ENCODE measurements around the gene TPRN. TPM values are rescaled to one million over a fixed set of nuclear protein-coding genes. Genes with fewer than 3 reads are reported as not detected.

The TPRN gene
- total and polyA plus RNA-seq, 2 donors (not counting 1 experiment from before 2014, with no cell fraction given): 1.6 to 5.8 TPM

- peak overlapping the region; percentile 84 for H3K4me2 ChIP-seq (ENCODE audit: extremely low read depth, insufficient read depth, low read length)
- no peaks in the 10 kb centered on the region for H3K27me3 ChIP-seq (ENCODE audit: control insufficient read depth, insufficient read depth, low read length)
- no peaks in the 10 kb centered on the region for H3K9me3 ChIP-seq (ENCODE audit: control insufficient read depth, insufficient read depth, low read depth, low read length)
- peaks cover 38% of the 10 kb centered on the region for H3K79me2 ChIP-seq (ENCODE audit: control insufficient read depth, insufficient read depth, low read length)
- no peaks in the 10 kb centered on the region for H4K20me1 ChIP-seq (ENCODE audit: control insufficient read depth, extremely low read depth, insufficient read depth, low read length)
- H2AFZ ChIP-seq (ENCODE audit: low read length): no peak overlapping the region
- peaks cover 18% of the 10 kb centered on the region for H3K36me3 ChIP-seq (ENCODE audit: control insufficient read depth, insufficient read depth, low read length)
- TF ChIP-seq, protein P1, sequence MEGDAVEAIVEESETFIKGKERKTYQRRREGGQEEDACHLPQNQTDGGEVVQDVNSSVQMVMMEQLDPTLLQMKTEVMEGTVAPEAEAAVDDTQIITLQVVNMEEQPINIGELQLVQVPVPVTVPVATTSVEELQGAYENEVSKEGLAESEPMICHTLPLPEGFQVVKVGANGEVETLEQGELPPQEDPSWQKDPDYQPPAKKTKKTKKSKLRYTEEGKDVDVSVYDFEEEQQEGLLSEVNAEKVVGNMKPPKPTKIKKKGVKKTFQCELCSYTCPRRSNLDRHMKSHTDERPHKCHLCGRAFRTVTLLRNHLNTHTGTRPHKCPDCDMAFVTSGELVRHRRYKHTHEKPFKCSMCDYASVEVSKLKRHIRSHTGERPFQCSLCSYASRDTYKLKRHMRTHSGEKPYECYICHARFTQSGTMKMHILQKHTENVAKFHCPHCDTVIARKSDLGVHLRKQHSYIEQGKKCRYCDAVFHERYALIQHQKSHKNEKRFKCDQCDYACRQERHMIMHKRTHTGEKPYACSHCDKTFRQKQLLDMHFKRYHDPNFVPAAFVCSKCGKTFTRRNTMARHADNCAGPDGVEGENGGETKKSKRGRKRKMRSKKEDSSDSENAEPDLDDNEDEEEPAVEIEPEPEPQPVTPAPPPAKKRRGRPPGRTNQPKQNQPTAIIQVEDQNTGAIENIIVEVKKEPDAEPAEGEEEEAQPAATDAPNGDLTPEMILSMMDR (conservative IDR thresholded peaks at IDR 0.05 in 1 of 2, IDR thresholded peaks at IDR 0.05 in 1 of 2; ENCODE audit: low read depth in 1 of 2, low read length in 2 of 2): no peak
- H3K9ac ChIP-seq (ENCODE audit: insufficient read depth, low read length): peak overlapping the region; percentile 84
- H3K27ac ChIP-seq (ENCODE audit: insufficient read depth, low read length): peak overlapping the region; percentile 82
- no peak for DNase-seq (ENCODE audit: low read depth in 2 of 2)
- peaks cover 6% of the 10 kb centered on the region for H3K4me1 ChIP-seq (ENCODE audit: control insufficient read depth, extremely low read depth, insufficient read depth, low read length)
- peak overlapping the region; percentile 72 to 98 (median 88) for H3K4me3 ChIP-seq (replicated peaks in 1 of 4; ENCODE audit: control extremely low read depth in 1 of 4, insufficient read depth in 1 of 4, low read depth in 3 of 4, low read length in 4 of 4)
Observed at GRCh38 chr9:137242269-137243203, 42.0 kb upstream of the TPRN start.

DNA sequence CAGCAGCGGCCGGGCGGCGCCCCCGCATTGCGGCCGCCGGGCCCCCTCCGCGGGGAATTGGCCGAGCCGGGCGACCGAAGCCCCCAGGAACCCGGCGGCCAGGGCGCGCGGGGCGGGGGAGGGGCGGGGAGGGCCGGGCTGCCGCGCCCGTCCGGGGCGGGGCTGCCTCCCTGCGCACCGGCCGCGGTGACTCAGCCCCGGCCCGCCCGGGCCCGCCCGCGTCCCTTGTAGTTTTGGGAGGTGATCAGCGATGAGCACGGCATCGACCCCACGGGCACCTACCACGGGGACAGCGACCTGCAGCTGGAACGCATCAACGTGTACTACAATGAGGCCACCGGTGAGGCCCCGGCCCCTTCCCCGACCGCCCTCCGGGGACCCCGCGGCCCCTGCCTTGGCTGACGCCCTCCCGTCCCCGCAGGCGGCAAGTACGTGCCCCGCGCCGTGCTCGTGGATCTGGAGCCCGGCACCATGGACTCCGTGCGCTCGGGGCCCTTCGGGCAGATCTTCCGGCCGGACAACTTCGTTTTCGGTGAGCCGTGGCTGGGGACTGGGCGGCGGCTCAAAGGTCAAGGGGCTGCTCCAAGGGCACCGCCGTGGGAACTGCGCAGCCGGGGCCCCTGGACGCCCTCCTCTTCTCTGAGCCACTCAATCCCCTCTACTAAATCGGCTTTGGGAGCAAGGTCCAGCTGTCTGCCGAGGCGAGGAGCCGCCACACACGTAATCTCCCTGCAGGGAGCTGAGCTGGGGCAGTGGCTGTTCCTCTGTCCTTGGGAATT lies 41.1 kb upstream of the TPRN start:
- H3K79me2 ChIP-seq (ENCODE audit: control insufficient read depth, insufficient read depth, low read length): peaks cover 38% of the 10 kb centered on the region
- no peaks in the 10 kb centered on the region for H4K20me1 ChIP-seq (ENCODE audit: control insufficient read depth, extremely low read depth, insufficient read depth, low read length)
- no peaks in the 10 kb centered on the region for H3K9me3 ChIP-seq (ENCODE audit: control insufficient read depth, insufficient read depth, low read depth, low read length)
- H3K4me3 ChIP-seq (replicated peaks in 1 of 4; ENCODE audit: control extremely low read depth in 1 of 4, insufficient read depth in 1 of 4, low read depth in 3 of 4, low read length in 4 of 4): peak overlapping the region; percentile 72 to 98 (median 88)
- peaks cover 6% of the 10 kb centered on the region for H3K4me1 ChIP-seq (ENCODE audit: control insufficient read depth, extremely low read depth, insufficient read depth, low read length)
- peak overlapping the region; percentile 82 for H3K27ac ChIP-seq (ENCODE audit: insufficient read depth, low read length)
- H3K36me3 ChIP-seq (ENCODE audit: control insufficient read depth, insufficient read depth, low read length): peaks cover 18% of the 10 kb centered on the region
- no peaks in the 10 kb centered on the region for H3K27me3 ChIP-seq (ENCODE audit: control insufficient read depth, insufficient read depth, low read length)
- no peak overlapping the region for H2AFZ ChIP-seq (ENCODE audit: low read length)
- peak overlapping the region; percentile 84 for H3K4me2 ChIP-seq (ENCODE audit: extremely low read depth, insufficient read depth, low read length)
- TF ChIP-seq, protein P1 (conservative IDR thresholded peaks at IDR 0.05 in 1 of 2, IDR thresholded peaks at IDR 0.05 in 1 of 2; ENCODE audit: low read depth in 1 of 2, low read length in 2 of 2): no peak
- TF ChIP-seq EZH2 (IDR thresholded peaks at IDR 0.05; ENCODE audit: low read length, missing control alignments): no peak
- DNase-seq (ENCODE audit: low read depth in 2 of 2): peak; percentile 37
- H3K9ac ChIP-seq (ENCODE audit: insufficient read depth, low read length): peak overlapping the region; percentile 84
